Bronchial epithelial cell (primary cell): ENCODE measurements around the gene RNF157. TPM values are rescaled to one million over a fixed set of nuclear protein-coding genes. Genes with fewer than 3 reads are reported as not detected.
"Not testable (repeated sequence)": the region's sequence is repeated elsewhere in the genome, so short reads cannot be mapped to it uniquely, and the experiment has no call there.

Source experiments
- DNase-seq: peaks from one replicate; pipeline ENCODE4 v3.0.0-alpha.2; 2010; ENCODE audit warnings: low read depth
- FAIRE-seq: peaks from 2 replicates; lab custom pipeline; 2011; peaks lifted over from hg19 to GRCh38; lab: Jason Lieb, UNC
- H3K27me3 ChIP-seq: 2 replicates; pipeline ENCODE4 v1.5.1; 2011; ENCODE audit warnings: low read length; ENCODE audit not compliant: control insufficient read depth, insufficient read depth
- H3K36me3 ChIP-seq: 2 replicates; pipeline ENCODE4 v1.5.1; 2011; ENCODE audit warnings: low read length; ENCODE audit not compliant: control insufficient read depth, insufficient read depth
- H3K4me3 ChIP-seq: 2 replicates; pipeline ENCODE4 v1.5.1; 2011; ENCODE audit warnings: mild to moderate bottlenecking, low read depth, low read length, control low read depth
- CTCF ChIP-seq: IDR thresholded peaks from 2 replicates; pipeline ENCODE4 v1.5.1; 2011; ENCODE audit warnings: mild to moderate bottlenecking, moderate library complexity, low read length, control low read depth, inconsistent platforms; ENCODE audit not compliant: insufficient read depth, severe bottlenecking
- total RNA-seq: library from RNA; depleted of rRNA; stranded (reverse); fragments of >200 nt; gene quantifications from 2 replicates; pipeline ENCODE4 v1.2.1, GENCODE V29; 2014

Gene RNF157
- total RNA-seq, 1 donor from 2014 or later, result not detected

- no peak for TF ChIP-seq CTCF
- H3K27me3 ChIP-seq, result no peaks in the 10 kb centered on the region
- FAIRE-seq, result no peak
- no peak overlapping the region for H3K4me3 ChIP-seq
- no peak for DNase-seq
- H3K36me3 ChIP-seq, result no peaks in the 10 kb centered on the region
Measured at GRCh38 chr17:76263896-76264295, 23.6 kb upstream of the RNF157 start.

GRCh38 chr17:76262732-76263344, 22.5 kb upstream of the RNF157 start:
- no peak for FAIRE-seq

GRCh38 chr17:76261421-76262215, 21.3 kb upstream of the RNF157 start:
- TF ChIP-seq CTCF, result no peak
- FAIRE-seq, result no peak

More at GRCh38 chr17:76262732-76263344, 22.5 kb upstream of the RNF157 start:
- no peak for TF ChIP-seq CTCF
- no peaks in the 10 kb centered on the region for H3K36me3 ChIP-seq
- peak; percentile 63 for DNase-seq
- no peaks in the 10 kb centered on the region for H3K27me3 ChIP-seq
- no peak overlapping the region for H3K4me3 ChIP-seq

GRCh38 chr17:76260669-76261068, 20.4 kb upstream of the RNF157 start:
- no peak for DNase-seq
- no peak overlapping the region for H3K4me3 ChIP-seq

More at GRCh38 chr17:76261421-76262215, 21.3 kb upstream of the RNF157 start:
- H3K36me3 ChIP-seq, result no peaks in the 10 kb centered on the region
- peak; percentile 32 for DNase-seq
- H3K27me3 ChIP-seq, result no peaks in the 10 kb centered on the region
- H3K4me3 ChIP-seq, result no peak overlapping the region

GRCh38 chr17:76260220-76260619, 19.9 kb upstream of the RNF157 start:
- no peak for TF ChIP-seq CTCF
- Histone ChIP-seq H3K36me3 (no peaks in the 10 kb centered on the region), H3K27me3 (no peaks in the 10 kb centered on the region), H3K4me3 (no peak overlapping the region)
- FAIRE-seq (no peak), DNase-seq (no peak)

More at GRCh38 chr17:76260669-76261068, 20.4 kb upstream of the RNF157 start:
- Histone ChIP-seq H3K27me3 (no peaks in the 10 kb centered on the region), H3K36me3 (no peaks in the 10 kb centered on the region)
- no peak for FAIRE-seq
- TF ChIP-seq CTCF, result no peak

- DNase-seq, H3K36me3 ChIP-seq, FAIRE-seq, H3K27me3 ChIP-seq, H3K4me3 ChIP-seq: not testable (repeated sequence)
Measured at GRCh38 chr17:76256430-76257050, 16.2 kb upstream of the RNF157 start.
